Amniotic epithelial cell (primary cell): Measurements from ENCODE around the gene APOD.
A peak's percentile ranks its signal among the peaks of the same experiment; 100 is the strongest.

Experiments used
- DNase-seq: peaks from one replicate; pipeline ENCODE4 v3.0.0-alpha.2; 2010; ENCODE audit warnings: low read depth

The APOD gene

DNA sequence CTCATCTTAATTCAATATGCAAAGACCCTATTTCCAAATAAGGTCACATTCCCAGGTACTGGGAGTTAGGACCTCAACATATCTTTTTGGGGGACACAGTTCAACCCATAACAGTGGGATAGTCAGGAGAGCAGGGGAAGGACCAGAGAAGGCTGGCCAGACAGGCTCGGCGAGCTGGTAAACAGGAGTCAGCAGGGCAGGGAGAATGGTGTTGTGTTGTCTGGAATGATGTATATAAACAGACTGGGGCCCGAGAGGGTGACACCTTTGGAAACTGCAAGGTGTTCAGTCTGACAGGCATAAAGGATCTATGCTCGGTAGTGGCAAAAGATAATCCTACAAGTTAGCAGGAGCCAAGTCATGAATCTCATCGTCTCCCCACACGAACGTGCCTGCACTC, 30.5 kb downstream of the APOD start:
- DNase-seq = no peak

DNA sequence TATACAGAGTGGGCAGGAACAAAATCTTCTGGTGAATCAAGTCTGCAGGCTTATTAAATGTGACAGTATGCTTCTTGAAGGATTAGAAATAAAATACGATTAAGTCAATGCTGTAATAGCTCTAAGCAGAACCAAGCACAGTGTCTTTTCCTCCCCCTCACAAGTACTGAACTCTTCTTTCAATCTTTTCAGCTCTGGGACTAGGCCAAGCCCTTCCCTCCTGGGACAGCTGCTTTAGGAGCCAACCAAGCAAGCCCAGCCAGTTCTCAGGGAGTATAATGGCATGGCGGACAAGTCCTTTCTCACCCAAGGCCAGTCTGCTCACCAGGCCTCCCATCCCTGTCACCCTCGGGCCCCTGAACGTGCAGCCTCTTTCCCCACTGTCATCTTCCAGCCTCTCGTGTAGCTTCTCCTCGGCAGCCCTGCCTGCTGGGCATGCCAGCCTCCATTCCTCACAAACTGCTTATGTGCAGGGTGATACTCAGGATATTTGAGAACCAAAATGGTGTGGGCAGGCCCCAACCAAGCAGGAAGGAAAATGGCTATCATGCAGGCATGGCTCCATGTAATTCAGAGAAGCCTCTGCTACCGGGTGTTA, 32.3 kb downstream of the APOD start:
- DNase-seq = no peak

DNA sequence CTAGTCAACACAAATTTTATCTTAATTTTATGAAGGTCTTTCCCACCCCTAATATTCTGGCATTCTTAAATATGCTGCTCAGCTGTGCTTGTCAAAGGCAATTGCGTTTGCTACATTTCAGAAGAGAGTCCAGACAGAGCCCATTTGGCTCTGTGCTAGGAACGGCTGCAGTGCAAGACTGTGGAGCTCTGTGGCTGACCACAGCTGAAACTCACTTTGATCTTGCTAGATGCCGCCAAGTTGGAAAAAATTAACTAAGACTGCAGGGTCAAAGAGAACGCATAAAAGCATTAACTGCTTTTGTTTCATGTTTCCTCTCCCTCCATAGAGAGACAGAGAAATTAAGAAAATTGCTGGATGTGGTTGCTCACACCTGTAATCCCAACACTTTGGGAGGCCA, 33.0 kb downstream of the APOD start:
- peak; percentile 16 for DNase-seq

DNA sequence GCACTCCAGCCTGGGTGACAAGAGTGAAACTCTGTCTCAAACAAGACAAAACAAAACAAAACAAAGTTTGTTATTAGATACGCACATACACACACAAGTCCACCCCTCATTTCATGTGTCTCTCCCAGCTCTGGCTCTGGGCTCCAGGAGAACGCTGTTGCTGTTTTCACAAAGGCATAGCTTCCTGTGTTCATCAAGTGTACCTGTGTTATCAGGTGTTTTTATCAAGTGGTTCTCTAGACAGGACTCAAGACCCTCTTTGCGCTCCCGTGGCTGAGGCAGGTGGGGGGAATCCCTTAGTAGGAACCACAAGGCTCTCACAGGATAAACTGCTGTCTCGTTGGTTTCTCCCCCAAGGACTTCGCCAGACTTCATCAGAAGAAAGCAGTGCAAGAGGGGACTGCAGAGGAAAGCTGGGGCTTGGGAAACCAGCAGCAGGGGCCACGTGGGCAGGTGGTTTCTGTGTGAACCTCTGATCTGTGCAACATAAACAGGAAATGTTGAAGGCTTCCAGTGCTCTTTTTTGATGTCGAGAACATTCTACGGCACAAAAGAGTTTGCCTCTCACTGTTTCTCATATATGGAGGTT, 33.7 kb downstream of the APOD start:
- peak; percentile 47 for DNase-seq

DNA sequence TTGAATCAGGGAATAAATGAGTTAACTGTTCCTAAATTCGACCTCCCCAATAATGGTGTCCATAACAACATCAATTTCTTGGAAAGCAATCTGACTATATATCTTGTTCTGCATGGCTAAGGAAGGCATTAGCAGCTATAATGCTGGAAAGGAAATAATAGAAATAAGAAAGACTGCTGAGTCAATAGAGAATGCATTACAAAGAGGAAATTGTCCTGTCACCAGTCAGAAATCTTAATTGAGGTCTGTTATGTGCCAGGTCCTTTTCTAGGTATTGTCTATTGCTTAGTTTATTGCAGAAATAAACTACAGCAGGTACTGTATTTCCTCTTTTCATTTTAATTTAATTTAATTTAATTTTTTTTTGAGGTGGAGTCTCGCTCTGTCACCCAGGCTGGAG, 34.8 kb downstream of the APOD start:
- no peak for DNase-seq

DNA sequence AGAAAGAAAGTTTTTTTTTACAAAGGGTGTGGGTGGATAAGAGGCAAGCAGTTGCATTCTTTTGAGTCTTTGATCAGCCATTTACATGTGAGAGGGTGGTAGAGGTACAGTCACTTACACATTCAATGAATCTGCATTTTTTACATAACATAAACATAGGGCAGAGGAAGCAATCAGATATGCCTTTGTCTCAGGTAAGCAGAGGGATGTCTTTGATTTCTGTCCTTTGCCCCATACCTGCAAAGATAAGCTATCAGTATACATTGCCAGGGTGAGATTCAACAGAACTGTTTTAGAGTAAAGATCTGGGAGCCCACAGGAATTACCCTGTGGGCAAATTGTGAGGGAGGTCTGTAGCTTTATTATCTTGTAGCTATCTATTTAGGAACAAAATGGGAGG, 35.2 kb downstream of the APOD start:
- DNase-seq = no peak

DNA sequence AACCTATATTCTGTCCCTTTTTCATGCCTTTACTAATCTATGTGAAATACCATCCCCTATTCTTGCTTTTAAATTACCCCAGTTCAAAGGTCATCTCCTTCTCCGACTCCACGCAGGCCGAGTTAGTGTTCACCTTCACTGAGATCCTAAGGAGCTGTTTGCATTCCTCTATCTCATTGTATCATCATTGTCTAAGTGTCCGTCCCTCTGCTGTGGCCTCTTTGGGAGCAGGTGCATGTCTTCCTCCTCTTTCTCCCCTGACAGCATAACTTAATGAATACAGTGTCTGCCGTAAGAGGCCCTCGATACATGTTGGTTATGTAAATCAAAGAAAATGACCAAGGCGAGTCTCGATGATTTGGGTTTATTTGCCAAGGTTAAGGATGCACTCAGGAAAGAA, 35.7 kb downstream of the APOD start:
- DNase-seq = no peak

DNA sequence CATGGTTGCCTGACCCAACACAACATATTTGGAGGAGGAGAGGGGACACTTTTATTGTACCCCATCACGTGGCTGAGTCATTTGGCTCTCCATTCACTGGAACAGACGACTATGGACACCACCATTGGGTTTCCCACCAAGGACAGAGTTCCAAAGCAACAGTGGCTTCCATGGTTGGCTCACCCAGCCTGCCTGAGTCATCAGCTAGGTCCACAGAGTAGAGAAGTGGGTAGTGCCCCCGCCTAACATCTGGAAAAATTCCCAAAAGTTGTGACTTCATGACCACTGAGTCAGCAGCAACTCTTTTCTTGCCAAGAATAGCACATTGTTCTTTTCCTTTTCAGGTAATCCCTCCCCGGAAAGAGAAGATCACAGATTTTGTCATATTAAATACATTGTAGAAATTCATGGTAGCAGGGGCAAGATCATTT, 37.6 kb downstream of the APOD start:
- peak; percentile 77 for DNase-seq

DNA sequence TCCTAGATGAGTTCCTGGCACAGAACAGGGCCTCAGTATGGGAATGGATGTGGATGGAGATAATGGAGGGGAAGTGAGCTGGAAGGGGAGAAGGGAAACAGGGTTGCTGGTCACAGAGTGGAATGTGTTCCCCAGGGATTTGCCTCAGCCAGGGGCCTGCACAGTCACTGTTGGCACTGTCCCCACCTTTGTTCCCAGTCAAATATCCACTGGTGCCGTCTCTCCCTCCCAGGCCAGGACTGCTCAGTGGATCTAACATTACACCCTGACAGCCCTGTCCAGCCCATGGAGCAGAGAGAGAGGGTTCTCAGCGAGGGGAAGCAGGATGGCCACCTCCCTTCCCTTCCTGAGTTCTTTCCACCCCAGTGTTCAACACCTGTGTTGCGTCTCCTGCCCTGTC, 39.1 kb downstream of the APOD start:
- DNase-seq = no peak

DNA sequence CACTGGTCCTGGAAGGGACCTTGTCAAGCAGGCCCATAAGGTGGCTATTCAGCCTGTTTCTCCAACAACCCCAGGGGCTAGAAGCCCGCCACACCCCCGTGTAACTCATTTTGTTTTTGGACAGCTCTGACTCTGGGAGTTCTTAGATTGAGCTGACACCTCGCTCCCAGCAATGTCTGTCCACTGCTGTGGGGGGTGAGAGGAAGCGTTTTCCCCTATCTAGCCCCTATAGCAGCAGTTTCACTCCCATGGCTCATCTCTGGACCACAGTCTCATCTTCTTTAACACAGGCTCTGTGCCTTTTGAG, 39.6 kb downstream of the APOD start:
- DNase-seq = no peak

DNA sequence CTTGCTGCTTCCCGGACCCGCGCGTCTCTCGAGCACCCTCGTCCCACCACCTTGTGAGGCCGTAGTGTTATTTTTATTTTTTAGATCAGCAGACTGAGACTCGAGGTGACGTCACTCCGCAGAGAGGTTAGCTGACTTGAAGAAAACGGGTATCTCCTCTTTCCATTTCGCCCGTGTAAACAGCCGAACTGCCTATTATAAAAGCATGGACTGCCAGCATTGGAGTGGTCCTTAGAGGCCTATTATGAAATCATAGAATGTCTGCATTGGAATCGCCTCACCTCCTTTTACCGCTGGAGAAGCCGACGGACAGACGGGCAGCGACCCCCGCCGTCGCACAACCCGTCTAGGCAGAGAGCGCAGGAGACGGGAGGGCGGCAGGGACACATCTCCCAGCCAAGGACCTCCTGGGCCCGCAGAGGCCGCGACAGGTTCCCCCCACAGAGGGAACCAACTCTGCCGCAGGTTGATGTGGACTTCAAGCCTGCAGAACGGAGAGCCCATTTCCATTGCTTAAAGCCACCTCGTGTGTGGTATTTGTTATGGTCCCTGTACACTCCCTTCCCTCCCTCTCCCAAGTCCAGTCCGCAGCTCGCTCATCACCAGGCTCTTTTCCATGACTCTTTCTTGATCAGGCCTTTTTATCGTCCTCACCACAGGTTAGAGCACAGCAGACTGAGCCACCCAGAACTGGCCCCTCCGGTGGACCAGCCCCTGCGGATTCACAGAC, 40.1 kb downstream of the APOD start:
- DNase-seq = no peak

DNA sequence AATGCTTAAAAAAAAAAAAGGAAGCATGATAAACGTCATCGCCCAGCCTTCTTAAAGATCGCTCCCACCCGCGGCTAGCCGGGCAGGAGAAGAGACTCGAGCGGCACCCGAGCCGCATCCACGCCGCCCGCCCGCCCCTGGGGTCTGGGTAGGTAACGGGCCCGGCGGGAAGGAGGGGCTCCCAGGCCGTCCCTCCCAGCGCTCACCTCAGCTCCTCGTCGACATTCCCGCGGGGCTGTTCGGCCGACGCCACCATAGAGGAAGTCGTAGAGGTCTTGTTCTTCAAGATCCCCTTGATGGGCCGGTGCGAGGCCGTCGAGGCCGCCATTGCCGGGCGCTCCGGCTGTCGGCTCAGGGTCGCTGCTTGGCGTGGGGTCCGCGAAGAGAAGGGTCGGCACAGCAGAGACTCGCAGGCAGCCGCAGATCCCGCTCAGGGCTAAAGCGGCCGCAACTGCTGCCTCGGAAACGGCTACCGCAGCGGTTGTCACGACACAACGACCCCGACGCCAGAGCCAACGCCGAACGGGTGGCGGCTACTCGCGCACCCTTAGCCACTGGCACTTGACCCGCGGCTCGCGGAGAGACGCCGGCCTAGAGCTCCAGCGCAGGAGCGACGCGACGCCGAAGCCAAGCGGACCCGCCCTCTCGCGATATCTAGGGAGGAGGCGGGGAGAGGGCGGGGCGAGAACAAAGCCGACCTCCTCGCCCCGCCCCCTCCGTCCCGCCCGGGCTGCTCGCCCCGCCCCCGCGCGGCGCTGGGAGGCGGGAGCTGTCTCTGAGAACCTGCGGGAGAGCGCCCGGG, 40.8 kb downstream of the APOD start, which contains the start of gene PPP1R2:
Gene PPP1R2 (minus strand): TSS at position 628 of the 802 bp plus-strand sequence. CDS start 300 bp downstream, at position 328.
- DNase-seq = peak; percentile 79

DNA sequence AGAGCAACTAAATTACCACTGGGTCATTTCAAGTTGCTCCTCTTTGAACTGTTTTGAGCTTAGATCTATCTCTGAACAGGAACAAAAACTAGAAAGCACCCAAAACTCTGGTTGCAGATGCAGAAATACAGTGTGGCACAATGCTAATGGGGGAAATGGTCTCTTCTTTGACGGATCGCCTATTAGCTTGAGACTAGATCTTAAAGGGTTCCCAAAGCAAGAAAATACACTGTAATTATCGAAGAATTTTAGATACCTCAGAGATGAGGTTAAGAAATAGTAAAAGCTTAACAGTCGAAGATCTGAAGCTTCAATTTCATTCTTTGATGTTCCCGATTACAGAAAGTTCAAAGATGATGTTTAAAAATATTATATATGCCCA, 41.4 kb downstream of the APOD start:
- no peak for DNase-seq

DNA sequence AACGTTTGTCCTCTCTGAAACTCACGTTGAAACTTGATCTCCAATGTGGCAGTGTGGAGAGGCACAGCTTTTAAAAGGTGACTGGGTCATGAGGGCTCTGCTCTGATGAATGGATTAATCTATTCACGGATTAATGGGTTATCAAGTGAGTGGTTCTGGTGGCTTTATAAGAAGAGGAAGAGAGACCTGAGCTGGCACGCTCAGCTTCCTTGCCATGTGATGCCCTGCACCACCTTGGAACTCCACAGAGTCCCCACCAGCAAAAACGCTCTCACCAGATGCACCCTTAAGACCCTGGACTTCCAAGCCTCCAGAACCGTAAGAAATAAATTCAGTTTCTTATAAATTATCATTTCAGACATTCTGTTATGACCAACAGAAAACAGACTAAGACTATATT, 43.2 kb downstream of the APOD start:
- no peak for DNase-seq

DNA sequence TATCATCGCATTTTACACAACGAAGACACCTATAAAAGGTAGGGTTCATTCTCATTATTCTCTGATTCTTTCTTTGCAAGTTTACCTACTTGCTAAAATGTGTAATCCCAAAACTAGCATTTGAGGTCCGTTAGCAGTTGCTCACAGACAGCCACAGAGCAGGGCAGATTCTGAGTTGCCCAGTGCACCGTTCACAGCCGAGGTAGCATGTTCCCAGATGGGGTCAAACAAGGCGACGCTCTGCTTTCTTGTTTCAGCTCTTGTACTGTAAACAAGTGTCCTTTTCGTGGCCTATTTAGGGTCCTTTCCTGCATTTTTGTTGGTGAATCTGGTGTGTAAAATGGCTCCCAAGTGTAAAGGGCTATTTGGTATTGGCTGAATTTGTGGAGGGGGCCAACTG, 43.7 kb downstream of the APOD start:
- no peak for DNase-seq

DNA sequence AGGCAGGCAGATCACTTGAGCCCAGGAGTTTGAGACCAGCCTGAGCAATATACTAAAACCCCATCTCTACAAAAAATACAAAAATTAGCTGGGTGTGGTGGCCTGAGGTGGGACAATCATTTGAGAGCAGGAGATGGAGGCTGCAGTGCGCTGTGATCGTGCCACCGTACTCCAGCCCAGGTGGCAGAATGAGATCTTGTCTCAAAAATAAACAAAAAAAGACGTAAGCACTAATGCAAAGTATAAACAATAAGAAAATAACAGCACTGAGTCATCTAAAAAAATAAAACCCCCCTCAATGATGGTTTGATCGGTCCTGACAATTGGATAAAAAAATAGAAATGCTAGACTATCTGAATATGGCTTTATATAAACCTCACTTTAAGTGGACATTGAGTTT, 44.3 kb downstream of the APOD start:
- DNase-seq = no peak

DNA sequence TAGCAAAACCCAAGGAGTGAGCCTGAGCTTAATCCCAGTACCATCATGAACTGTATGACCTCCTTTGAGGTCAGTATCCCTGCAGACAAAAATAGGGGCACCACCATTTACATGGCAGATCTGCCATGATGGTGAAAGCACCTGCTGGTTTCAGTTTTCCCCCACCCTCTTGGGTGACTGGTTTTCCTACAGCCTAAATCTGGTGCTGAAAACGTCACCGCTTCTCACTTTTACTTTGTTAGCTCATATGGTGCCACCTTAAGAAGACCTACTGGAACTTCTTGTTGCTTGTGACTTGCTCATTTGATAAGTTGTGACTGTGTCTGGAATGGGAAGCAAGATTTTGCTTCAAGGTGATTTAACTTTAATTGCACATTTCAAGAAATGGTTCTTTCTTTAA, 45.7 kb downstream of the APOD start:
- DNase-seq = no peak

DNA sequence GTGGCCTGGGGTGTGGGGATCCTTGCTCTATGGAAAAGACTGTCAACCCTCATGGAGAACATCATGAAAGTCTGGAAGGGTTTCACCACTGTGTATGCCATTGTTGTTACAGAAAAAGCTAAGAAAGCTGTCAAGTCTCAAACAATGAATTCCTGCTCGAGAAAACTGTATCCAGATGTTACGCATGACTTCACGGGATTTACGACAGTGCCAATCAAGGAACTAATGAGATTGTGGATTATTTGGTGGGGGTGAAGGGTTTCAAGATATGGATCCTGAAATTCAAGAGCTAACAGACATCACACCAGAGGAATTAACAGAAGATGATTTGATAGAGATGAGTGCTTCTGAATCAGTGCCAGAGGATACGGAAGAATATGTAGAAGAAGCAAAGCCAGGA, 48.4 kb downstream of the APOD start:
- DNase-seq = no peak

DNA sequence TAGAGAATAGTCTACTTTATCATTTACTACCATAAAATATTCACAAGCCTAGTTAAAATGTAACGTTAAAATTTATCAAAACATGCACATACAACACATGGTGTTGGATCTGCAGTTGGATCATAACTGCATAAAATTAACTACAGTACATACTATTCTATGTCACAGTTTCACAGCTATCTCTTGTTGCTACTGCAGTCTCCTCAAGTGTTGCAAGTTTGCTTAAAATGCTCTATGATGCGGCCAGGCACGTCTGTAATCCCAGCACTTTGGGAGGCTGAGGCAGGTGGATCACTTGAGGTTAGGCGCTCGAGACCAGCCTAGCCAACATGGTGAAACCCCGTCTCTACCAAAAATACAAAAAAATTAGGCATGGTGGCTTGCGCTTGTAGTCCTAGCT, 50.9 kb downstream of the APOD start:
- no peak for DNase-seq

DNA sequence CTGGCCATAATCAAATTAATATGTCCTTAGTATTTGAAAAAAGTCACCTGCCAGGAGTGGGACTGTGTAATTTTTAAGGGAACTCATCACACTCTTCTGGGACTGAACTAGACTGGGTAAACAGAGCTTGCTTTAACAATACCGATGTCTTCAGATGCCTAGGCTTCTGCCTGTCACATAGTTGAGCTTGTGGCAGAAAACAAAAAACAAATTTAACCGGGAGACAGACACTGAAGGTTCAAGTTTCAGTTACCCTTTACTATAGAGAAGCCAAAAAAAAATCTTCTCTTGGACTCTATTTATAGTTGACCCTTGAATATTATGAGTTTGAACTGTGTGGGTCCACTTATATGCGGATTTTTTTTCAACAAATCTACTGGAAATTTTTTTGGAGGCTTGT, 51.4 kb downstream of the APOD start:
- DNase-seq = no peak

DNA sequence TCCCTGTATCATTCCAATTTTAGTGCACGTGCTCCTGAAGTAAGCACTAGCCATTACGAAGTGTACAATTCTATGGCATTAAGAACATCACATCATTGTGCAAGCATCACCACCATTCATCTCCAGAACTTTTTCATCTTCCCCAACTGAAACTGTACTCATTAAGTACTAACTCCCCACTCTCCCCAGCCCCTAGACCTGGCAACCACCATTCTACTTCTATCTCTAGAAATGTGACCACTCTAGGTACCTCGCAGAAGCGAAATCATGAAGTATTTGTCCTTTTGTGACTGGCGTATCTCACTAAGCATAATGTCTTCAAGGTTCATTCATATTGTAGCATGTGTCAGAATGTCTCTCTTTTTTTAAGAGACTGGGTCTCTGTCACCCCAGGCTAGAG, 52.1 kb downstream of the APOD start:
- DNase-seq = no peak

DNA sequence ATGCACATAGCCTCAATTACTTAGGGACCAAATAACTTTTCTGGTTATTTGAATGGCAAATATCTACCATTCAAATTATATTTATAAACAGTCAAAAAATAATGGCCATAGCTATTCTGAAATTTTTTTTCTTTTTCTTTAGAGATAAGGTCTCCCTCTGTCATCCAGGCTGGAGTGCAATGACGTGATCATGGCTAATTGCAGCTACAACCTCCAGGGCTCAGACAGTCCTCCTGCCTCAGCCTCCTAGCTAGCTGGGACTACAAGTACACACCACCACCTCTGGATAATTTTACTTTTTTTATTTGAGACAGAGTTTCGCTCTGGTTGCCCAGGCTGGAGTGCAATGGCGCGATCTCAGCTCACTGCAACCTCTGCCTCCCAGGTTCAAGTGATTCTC, 57.2 kb downstream of the APOD start:
- no peak for DNase-seq
